AG09309 (cell line): ENCODE results near the gene TMEM72.

Experiments used
- DNase-seq: peaks from one replicate; pipeline ENCODE4 v3.0.0-alpha.2; 2010; ENCODE audit warnings: low read depth
- H3K4me3 ChIP-seq: 2 replicates; pipeline ENCODE4 v1.5.1; 2011; ENCODE audit warnings: mild to moderate bottlenecking, low read depth, low read length, moderate library complexity; ENCODE audit not compliant: control insufficient read depth
- CTCF ChIP-seq: IDR thresholded peaks from 2 replicates; pipeline ENCODE4 v1.5.1; 2011; ENCODE audit warnings: mild to moderate bottlenecking, low read depth, low read length, inconsistent platforms; ENCODE audit not compliant: insufficient read depth, control insufficient read depth; ENCODE audit errors: missing control alignments

TMEM72 gene

GRCh38 chr10:44925811-44926750, 14.9 kb downstream of the TMEM72 start:
- DNase-seq: no peak
- TF ChIP-seq CTCF: no peak
- H3K4me3 ChIP-seq: no peak overlapping the region

- DNase-seq: no peak
- no peak for TF ChIP-seq CTCF
Measured at GRCh38 chr10:44926751-44927351, 15.7 kb downstream of the TMEM72 start.

GRCh38 chr10:44927352-44927751, 16.2 kb downstream of the TMEM72 start:
- no peak for DNase-seq
- TF ChIP-seq CTCF: no peak
- no peak overlapping the region for H3K4me3 ChIP-seq

More at GRCh38 chr10:44926751-44927351, 15.7 kb downstream of the TMEM72 start:
- H3K4me3 ChIP-seq: no peak overlapping the region

GRCh38 chr10:44928462-44928861, 17.3 kb downstream of the TMEM72 start:
- no peak for TF ChIP-seq CTCF
- no peak overlapping the region for H3K4me3 ChIP-seq
- DNase-seq: no peak

- no peak for DNase-seq
- H3K4me3 ChIP-seq: no peak overlapping the region
- TF ChIP-seq CTCF: no peak
Measured at GRCh38 chr10:44929356-44930255, 18.5 kb downstream of the TMEM72 start.

GRCh38 chr10:44930904-44931620, 19.9 kb downstream of the TMEM72 start:
- no peak overlapping the region for H3K4me3 ChIP-seq
- TF ChIP-seq CTCF: no peak
- no peak for DNase-seq
